ENCODE data around the gene TDRD10.

The TDRD10 gene

DNA sequence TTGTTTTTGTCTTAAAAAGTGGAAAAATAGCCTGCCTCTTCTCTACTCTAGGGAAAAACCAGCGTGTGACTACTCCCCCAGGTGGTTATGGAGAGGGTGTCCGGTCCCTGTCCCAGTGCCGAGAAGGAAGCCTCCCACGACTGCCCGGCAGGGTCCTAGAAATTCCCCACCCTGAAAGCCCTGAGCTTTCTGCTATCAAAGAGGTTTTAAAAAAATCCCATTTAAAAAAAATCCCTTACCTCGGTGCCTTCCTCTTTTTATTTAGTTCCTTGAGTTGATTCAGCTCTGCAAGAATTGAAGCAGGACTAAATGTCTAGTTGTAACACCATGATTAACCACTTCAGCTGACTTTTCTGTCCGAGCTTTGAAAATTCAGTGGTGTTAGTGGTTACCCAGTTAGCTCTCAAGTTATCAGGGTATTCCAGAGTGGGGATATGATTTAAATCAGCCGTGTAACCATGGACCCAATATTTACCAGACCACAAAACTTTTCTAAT is 35.0 kb upstream of the TDRD10 start:
- TF ChIP-seq, protein P1, sequence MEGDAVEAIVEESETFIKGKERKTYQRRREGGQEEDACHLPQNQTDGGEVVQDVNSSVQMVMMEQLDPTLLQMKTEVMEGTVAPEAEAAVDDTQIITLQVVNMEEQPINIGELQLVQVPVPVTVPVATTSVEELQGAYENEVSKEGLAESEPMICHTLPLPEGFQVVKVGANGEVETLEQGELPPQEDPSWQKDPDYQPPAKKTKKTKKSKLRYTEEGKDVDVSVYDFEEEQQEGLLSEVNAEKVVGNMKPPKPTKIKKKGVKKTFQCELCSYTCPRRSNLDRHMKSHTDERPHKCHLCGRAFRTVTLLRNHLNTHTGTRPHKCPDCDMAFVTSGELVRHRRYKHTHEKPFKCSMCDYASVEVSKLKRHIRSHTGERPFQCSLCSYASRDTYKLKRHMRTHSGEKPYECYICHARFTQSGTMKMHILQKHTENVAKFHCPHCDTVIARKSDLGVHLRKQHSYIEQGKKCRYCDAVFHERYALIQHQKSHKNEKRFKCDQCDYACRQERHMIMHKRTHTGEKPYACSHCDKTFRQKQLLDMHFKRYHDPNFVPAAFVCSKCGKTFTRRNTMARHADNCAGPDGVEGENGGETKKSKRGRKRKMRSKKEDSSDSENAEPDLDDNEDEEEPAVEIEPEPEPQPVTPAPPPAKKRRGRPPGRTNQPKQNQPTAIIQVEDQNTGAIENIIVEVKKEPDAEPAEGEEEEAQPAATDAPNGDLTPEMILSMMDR (IDR thresholded peaks at IDR 0.05; ENCODE audit: low read depth, low read length), result peak; percentile 71
- peaks cover 14% of the 10 kb centered on the region for H3K9me3 ChIP-seq (ENCODE audit: severe bottlenecking)
- H3K27ac ChIP-seq, result no peak overlapping the region
- peaks cover 100% of the 10 kb centered on the region for H3K27me3 ChIP-seq (ENCODE audit: insufficient read depth, low read depth, severe bottlenecking)
- no peaks in the 10 kb centered on the region for H3K36me3 ChIP-seq
- peak; percentile 42 for DNase-seq
- H3K4me3 ChIP-seq (ENCODE audit: low read depth, low read length), result no peak overlapping the region

DNA sequence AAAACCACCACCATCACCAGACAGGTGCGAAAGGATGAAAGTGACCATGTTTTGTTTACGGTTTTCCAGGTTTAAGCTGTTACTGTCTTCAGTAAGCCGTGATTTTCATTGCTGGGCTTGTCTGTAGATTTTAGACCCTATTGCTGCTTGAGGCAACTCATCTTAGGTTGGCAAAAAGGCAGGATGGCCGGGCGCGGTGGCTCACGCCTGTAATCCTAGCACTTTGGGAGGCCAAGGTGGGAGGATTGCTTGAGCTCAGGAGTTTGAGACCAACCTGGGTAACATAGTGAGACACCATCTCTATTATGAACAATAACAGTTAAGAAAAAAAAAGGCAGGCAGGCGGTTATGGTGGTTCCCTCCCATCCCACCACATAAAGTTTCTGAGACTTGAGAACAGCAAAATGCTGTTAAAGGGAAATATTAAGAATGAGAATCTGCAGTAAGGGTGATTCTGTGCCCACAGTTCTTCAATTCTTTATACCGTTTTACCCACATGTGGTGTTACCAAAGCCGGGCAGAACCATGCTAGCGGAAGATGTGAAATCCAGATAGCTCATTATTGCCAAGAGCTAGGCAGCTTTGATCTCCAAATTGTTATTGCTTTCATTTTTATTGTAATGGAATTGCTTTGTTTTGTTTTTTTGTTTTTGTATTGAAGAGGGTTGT is 34.5 kb upstream of the TDRD10 start:
- H3K27ac ChIP-seq, result no peak overlapping the region
- TF ChIP-seq, protein P1 (IDR thresholded peaks at IDR 0.05; ENCODE audit: low read depth, low read length), result no peak
- DNase-seq, result no peak
- H3K36me3 ChIP-seq, result no peaks in the 10 kb centered on the region
- H3K4me3 ChIP-seq (ENCODE audit: low read depth, low read length), result no peak overlapping the region
- peaks cover 100% of the 10 kb centered on the region for H3K27me3 ChIP-seq (ENCODE audit: insufficient read depth, low read depth, severe bottlenecking)
- peaks cover 12% of the 10 kb centered on the region for H3K9me3 ChIP-seq (ENCODE audit: severe bottlenecking)

DNA sequence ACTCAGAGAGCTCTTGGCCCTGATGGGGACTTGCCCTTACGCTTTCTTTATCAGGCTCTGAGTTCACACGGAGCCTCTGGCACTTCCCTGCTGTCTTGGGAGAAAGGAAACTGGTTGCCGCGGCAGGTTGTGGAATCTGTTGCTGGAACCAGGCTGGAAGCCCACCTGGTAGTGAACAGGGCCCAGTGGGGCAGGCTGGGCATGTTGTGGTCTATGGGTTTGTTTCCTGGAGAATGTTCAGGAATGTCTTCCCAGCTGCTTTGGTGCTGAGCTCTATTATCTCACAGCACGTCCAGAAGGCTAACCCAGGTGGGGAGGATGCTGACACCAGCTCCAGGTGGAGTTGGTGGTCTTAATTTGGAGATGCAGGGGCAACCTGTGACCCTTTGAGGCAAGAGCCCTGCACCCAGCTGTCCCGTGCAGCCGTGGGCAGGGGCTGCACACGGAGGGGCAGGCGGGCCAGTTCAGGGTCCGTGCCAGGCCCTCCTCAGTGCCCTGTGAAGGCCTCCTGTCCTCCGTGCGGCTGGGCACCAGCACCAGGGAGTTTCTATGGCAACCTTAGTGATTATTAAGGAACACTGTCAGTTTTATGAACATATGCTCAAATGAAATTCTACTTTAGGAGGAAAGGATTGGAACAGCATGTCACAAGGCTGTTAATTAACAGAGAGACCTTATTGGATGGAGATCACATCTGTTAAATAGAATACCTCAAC is 33.3 kb upstream of the TDRD10 start:
- no peak overlapping the region for H3K27ac ChIP-seq
- no peaks in the 10 kb centered on the region for H3K36me3 ChIP-seq
- no peak overlapping the region for H3K4me3 ChIP-seq (ENCODE audit: low read depth, low read length)
- TF ChIP-seq, protein P1 (IDR thresholded peaks at IDR 0.05; ENCODE audit: low read depth, low read length), result no peak
- peaks cover 100% of the 10 kb centered on the region for H3K27me3 ChIP-seq (ENCODE audit: insufficient read depth, low read depth, severe bottlenecking)
- DNase-seq, result no peak
- peaks cover under 1% of the 10 kb centered on the region for H3K9me3 ChIP-seq (ENCODE audit: severe bottlenecking)

DNA sequence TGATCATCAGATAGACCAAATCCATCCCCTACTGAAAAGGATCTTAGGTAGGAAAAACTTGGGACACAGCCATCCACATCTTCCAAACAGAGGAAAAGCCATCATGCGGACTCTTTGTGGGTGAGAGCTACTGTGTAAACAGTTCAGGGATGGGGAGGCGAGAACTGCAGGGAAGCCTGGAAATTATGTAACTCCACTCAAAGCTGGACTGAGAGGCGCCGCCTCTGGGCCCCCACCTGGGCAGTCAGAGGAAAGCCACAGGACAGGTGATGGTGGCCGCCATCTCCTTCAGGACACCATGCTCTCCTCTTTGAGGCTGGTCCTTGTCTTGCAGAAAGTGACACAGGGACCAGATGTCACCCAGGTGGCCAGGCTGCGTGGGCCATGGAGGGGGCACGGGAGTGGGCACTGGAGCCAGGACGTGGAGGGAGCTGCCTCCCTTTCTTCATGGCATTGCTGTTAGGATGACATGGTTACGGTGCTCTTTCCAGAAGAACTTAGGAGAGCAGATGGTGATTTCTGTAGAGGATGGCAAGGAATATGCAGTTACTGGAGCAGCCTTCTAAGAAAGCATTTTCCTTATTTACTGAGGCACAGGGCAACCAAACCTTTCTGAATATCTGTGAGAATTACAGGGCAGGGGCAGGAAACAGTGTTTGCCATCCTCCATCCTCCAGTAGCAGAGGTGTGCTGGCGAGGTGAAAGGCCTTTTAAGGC is 32.0 kb upstream of the TDRD10 start:
- no peak for DNase-seq
- Histone ChIP-seq H3K36me3 (no peaks in the 10 kb centered on the region), H3K27me3 (ENCODE audit: insufficient read depth, low read depth, severe bottlenecking) (peaks cover 100% of the 10 kb centered on the region), H3K9me3 (ENCODE audit: severe bottlenecking) (no peaks in the 10 kb centered on the region), H3K4me3 (ENCODE audit: low read depth, low read length) (no peak overlapping the region), H3K27ac (no peak overlapping the region)
- TF ChIP-seq, protein P1 (IDR thresholded peaks at IDR 0.05; ENCODE audit: low read depth, low read length), result no peak

DNA sequence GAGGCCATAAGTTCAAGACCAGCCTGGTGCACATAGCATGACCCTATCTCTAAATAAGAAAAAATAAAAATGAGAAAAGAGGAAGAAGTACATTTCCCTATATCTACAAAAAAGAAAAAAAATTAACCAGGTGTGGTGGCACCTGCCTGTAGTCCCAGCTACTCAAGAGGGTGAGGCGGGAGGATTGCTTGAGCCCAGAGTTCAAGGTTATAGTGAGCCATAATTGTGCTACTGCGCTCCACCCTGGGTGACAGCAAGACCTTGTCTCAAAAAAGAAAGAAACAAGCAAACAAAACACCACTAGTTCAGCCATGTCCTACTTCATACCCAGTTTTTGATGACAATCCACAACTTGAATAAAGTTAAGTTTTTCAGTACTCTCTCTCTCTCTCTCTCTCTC is 30.7 kb upstream of the TDRD10 start:
- TF ChIP-seq, protein P1 (IDR thresholded peaks at IDR 0.05; ENCODE audit: low read depth, low read length), result no peak
- Histone ChIP-seq H3K36me3 (no peaks in the 10 kb centered on the region), H3K9me3 (ENCODE audit: severe bottlenecking) (no peaks in the 10 kb centered on the region), H3K4me3 (ENCODE audit: low read depth, low read length) (no peak overlapping the region), H3K27ac (no peak overlapping the region), H3K27me3 (ENCODE audit: insufficient read depth, low read depth, severe bottlenecking) (peaks cover 100% of the 10 kb centered on the region)
- DNase-seq, result no peak
